Ovary (tissue), 9 donors: ENCODE data around the gene PDE4D. TPM values are rescaled to one million over a fixed set of nuclear protein-coding genes. Genes with fewer than 3 reads are reported as not detected.
A peak's percentile ranks its signal among the peaks of the same experiment; 100 is the strongest.

Source experiments
- DNase-seq, 5 donors: peaks; one replicate each; pipeline ENCODE4 v3.0.0-alpha.2; 2019 to 2020
- H3K27ac ChIP-seq, 2 donors: fragments of 200-600 bp; one replicate each; pipeline versions ENCODE4 v1.5.1 to v1.8.0; 2019 to 2022
- H3K27me3 ChIP-seq: fragments of 200-600 bp; one replicate; pipeline ENCODE4 v1.8.0; 2022
- H3K36me3 ChIP-seq: fragments of 200-600 bp; sonication (generic); one replicate; pipeline ENCODE4 v1.5.1; 2019
- H3K4me1 ChIP-seq: one replicate; pipeline ENCODE4 v1.8.1; 2013; ENCODE audit warnings: mild to moderate bottlenecking, moderate library complexity; ENCODE audit not compliant: insufficient read depth
- H3K4me3 ChIP-seq: fragments of 200-600 bp; sonication (generic); one replicate; pipeline ENCODE4 v1.5.1; 2017
- H3K9me3 ChIP-seq, 2 donors: fragments of 200-600 bp in 1 of 2; sonication (generic) in 1 of 2; one replicate each; pipeline versions ENCODE4 v1.5.1 to v1.8.1; 2013 to 2019; ENCODE audit warnings: mild to moderate bottlenecking in 1 of 2, moderate library complexity in 1 of 2
- EP300 ChIP-seq: sonication (generic); formaldehyde crosslinking; IDR thresholded peaks from one replicate; pipeline ENCODE4 v1.6.1; 2017; ENCODE audit warnings: antibody characterized with exemption
- POLR2A ChIP-seq: fragments of 450-650 bp; IDR thresholded peaks from one replicate; pipeline ENCODE4 v1.6.1; 2017; ENCODE audit warnings: antibody characterized with exemption, mild to moderate bottlenecking, moderate library complexity
- WGBS, 3 donors: extraction: QIAGEN DNeasy Blood & Tissue Kit in 1 of 3; methylation state at CpG; one replicate each; pipeline versions ENCODE4 v1.1.5 to v1.1.7; 2013 to 2017; 5-methylcytosine and 5-hydroxymethylcytosine counted together
- intact Hi-C, 4 donors: fragments of 100-400 bp; cut with DNase I; formaldehyde crosslinking; loops; one replicate each; pipeline versions ENCODE4 v1.11.0 to v1.15.1; 2022 to 2023
- polyA plus RNA-seq, 2 donors: library from polyadenylated mRNA; stranded (reverse); fragments of 200-250 nt in 1 of 2; fragments of 350-450 nt in 1 of 2; fragmentation: Illumina TruSeq in 1 of 2; extraction: RNeasy Lipid Tissue Mini Kit (QIAGEN cat#74804) in 1 of 2; gene quantifications; one replicate each; pipeline ENCODE4 v1.2.3, GENCODE V29; 2013 to 2014
- total RNA-seq, 7 donors: library from RNA; depleted of rRNA in 2 of 7; stranded (reverse); fragments of >200 nt in 2 of 7; fragmentation: NEBNext Ultra II Directional in 3 of 7; extraction: Animal tissue kit (Norgen Biotek cat#: 25700) in 3 of 7; gene quantifications; one replicate each; pipeline versions ENCODE4 v1.1.0 to v1.2.4, GENCODE V29; 2016 to 2023
- TF ChIP-seq, protein P1 (sequence below), 3 donors: fragments of 450-650 bp in 2 of 3; fragments of 200-600 bp in 1 of 3; IDR thresholded peaks; one replicate each; pipeline versions ENCODE4 v1.5.1 to v1.8.0; 2016 to 2022; ENCODE audit warnings: antibody characterized with exemption in 3 of 3, mild to moderate bottlenecking in 1 of 3
- donor health status: DM: no; HTN: no; CAD: no; lungs with moderate emphysema.
- donor health status: DM: no; HTN: no; CAD: no.
- donor health status: Bipolar disorder and iron deficiency.
- donor health status: DM: yes; HTN: yes; CAD: no.
- donor health status: DM: no; HTN: no; CAD: no.
- donor health status: DM: yes; HTN: yes; CAD: no.

Gene PDE4D
- total and polyA plus RNA-seq, 9 donors: 1.3 to 67.6 (median 8.4) TPM

DNA sequence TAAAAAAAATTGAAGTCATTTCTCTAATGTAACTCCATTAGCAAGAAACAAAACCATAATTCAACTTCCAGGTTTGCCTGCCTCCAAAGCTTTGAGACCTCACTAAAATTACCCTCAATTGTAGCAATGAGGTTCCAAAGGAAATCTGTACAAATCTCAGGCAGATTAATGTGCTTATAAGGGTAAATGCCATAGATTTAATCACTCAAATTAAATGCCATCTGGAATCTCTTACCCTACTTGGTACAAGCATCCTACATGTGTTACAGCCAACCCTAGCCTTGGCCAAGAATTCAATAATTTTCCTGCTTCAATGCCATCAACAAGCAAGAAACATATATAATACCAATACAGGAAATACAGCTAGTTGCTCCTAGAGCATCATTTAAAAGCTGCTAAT lies 857.8 kb downstream of the PDE4D start:
- H3K27ac ChIP-seq: no peak overlapping the region
- TF ChIP-seq POLR2A: no peak
- TF ChIP-seq, protein P1, sequence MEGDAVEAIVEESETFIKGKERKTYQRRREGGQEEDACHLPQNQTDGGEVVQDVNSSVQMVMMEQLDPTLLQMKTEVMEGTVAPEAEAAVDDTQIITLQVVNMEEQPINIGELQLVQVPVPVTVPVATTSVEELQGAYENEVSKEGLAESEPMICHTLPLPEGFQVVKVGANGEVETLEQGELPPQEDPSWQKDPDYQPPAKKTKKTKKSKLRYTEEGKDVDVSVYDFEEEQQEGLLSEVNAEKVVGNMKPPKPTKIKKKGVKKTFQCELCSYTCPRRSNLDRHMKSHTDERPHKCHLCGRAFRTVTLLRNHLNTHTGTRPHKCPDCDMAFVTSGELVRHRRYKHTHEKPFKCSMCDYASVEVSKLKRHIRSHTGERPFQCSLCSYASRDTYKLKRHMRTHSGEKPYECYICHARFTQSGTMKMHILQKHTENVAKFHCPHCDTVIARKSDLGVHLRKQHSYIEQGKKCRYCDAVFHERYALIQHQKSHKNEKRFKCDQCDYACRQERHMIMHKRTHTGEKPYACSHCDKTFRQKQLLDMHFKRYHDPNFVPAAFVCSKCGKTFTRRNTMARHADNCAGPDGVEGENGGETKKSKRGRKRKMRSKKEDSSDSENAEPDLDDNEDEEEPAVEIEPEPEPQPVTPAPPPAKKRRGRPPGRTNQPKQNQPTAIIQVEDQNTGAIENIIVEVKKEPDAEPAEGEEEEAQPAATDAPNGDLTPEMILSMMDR (IDR thresholded peaks at IDR 0.05): no peak
- TF ChIP-seq EP300: no peak
- H3K4me3 ChIP-seq: no peak overlapping the region
- DNase-seq: no peak
- H3K27me3 ChIP-seq: no peaks in the 10 kb centered on the region
- intact Hi-C loops: loop anchor here in 1 of 4 donors (10.0 kb wide), 1 partner anchor 99 kb away; no protein-coding TSS in a partner anchor
- no peaks in the 10 kb centered on the region for H3K36me3 ChIP-seq
- no peaks in the 10 kb centered on the region for H3K9me3 ChIP-seq
- H3K4me1 ChIP-seq: peaks cover 2% of the 10 kb centered on the region

DNA sequence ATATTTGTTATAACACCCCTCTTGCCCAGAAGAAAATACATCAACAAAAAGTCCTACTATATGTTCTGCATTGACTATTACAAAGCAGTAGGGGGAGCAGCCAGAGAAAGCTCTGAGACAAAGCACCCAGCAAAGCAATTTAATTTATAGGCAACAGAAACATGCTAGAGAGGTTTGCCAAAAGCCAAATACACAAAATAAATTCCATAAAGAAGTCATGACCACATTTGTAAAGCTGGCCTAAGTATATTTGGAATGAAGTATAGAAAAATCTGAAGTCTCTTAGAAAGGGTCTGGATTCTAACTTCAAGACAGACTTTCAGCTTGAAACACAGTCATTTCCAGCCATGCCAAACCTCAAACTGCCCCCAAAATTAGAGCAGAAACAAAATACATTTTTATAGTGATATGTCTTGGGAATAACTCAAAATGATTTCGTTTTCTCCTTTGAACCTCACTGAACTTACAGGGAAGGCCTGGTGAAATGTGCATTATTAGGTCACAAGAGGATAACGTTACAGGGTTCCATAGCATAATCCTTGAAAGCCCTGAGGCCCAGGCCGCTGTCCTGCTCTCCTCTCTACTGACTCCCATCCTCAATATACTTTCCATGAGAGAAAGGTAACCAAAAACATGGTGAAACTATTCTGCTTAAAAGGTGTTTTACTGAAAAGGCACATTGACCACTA lies 858.9 kb downstream of the PDE4D start:
- 73 to 78% (median 77%) methylated on average over 3 of the region's 3 CpGs for WGBS, 3 donors
- Histone ChIP-seq H3K36me3 (no peaks in the 10 kb centered on the region), H3K4me3 (no peak overlapping the region), H3K27me3 (no peaks in the 10 kb centered on the region), H3K27ac (no peak overlapping the region), H3K9me3 (no peaks in the 10 kb centered on the region), H3K4me1 (peaks cover 2% of the 10 kb centered on the region)
- intact Hi-C loops: loop anchor here in 1 of 4 donors (10.0 kb wide), 1 partner anchor 100 kb away; no protein-coding TSS in a partner anchor
- TF ChIP-seq EP300 (no peak), POLR2A (no peak)
- TF ChIP-seq, protein P1 (IDR thresholded peaks at IDR 0.05): peak in 1 of 3 donors; percentile 30
- no peak for DNase-seq

DNA sequence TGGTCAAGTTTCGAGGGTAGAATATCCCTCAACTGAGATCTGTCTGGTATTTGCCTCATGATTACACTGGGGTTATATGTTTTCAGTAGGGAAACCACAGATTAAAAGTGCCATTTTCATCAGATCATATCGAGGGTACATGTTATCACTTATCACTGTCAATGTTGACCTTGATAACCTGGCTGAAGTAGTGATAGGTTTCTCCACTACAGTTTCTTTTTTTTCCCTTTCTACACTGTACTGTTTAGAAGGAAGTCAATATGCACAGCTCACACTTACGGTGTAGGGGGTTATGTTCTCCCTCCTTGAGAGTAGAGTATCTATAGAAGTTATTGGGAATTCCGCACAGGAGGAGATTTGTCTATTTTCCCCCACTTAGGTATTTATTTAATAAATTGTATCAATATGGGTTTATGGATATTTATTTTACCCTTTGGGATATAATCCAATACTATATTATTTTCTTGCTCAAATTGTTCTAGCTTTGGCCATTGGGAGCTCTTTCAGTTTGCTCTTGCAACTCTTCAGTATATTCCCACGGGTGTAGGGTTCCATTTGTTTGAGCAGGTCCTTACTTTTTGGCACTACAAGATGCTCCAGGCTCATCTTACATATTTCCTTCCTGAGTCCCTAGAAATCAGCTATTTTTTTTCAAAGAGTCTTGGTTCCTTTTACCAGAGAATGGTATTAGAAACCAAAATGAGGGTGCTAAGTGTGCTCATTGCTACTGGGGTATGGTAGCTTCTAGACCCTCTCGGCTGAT lies 866.2 kb downstream of the PDE4D start:
- 91 to 96% (median 92%) methylated on average over 6 of the region's 6 CpGs for WGBS, 3 donors
- H3K27ac ChIP-seq: no peak overlapping the region
- no peaks in the 10 kb centered on the region for H3K4me1 ChIP-seq
- no peak for DNase-seq
- TF ChIP-seq EP300: no peak
- H3K9me3 ChIP-seq: no peaks in the 10 kb centered on the region
- intact Hi-C loops: no loop called here
- H3K27me3 ChIP-seq: no peaks in the 10 kb centered on the region
- H3K36me3 ChIP-seq: no peaks in the 10 kb centered on the region
- H3K4me3 ChIP-seq: no peak overlapping the region

DNA sequence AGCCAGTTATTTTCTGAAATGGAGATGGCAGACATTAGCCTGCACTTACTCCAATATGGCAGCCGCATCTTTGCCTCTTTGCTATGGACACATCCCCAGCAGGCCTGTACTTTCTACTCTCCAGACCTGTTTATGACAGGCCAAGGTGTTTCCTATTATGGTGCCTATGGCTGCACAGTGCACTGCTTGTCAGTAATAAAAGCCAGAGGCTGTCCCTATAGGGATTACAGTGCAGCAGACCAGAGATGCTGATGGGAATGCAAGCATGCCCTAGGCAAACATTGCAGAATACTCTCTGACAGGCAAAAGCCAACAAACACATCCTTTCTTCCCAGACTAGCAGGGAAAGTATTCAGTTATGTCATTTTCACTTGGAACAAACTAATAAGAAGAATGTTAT lies 867.8 kb downstream of the PDE4D start:
- Histone ChIP-seq H3K4me3 (no peak overlapping the region), H3K27ac (no peak overlapping the region), H3K36me3 (no peaks in the 10 kb centered on the region), H3K9me3 (no peaks in the 10 kb centered on the region), H3K27me3 (no peaks in the 10 kb centered on the region), H3K4me1 (no peaks in the 10 kb centered on the region)
- intact Hi-C loops: no loop called here
- no peak for DNase-seq
- 96 to 100% (median 97%) methylated on average over 1 of the region's 1 CpG for WGBS, 3 donors
- TF ChIP-seq POLR2A (no peak), EP300 (no peak)
- TF ChIP-seq, protein P1 (IDR thresholded peaks at IDR 0.05): no peak
